Measurements from ENCODE around the gene SNX2. TPM values are rescaled to one million over a fixed set of nuclear protein-coding genes. Genes with fewer than 3 reads are reported as not detected.
A peak's percentile ranks its signal among the peaks of the same experiment; 100 is the strongest.
"Not testable (repeated sequence)": the region's sequence is repeated elsewhere in the genome, so short reads cannot be mapped to it uniquely, and the experiment has no call there.

SNX2 gene
- total RNA-seq, 1 experiment from 2014 or later = 49.1 TPM

DNA sequence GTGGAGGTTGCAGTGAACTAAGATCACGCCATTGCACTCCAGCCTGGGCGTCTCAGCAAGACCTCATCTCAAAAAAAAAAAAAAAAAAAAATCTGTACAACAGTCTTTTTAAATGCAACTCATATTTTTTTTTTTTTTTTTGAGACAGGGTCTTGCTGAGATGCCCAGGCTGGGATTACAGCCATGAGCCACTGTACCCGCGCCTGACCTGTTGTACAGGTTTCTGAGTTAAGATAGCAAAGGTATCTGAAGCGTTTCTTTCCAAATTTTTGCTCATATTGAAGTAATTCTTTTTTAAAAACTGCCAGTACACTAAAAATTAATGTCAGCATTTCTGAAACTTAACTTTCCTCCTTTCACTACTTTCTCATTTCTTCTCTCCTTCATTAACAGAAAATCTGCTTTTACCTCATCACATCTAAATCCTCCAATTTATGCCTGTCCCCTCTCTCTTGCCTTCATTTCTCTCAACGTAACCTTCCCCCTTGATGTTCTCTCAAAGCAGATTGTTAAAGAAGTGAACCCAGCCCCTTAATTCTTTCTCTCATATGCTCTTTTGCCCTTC is 67.2 kb downstream of the SNX2 start:
- no peak for DNase-seq (ENCODE audit: low read depth)

DNA sequence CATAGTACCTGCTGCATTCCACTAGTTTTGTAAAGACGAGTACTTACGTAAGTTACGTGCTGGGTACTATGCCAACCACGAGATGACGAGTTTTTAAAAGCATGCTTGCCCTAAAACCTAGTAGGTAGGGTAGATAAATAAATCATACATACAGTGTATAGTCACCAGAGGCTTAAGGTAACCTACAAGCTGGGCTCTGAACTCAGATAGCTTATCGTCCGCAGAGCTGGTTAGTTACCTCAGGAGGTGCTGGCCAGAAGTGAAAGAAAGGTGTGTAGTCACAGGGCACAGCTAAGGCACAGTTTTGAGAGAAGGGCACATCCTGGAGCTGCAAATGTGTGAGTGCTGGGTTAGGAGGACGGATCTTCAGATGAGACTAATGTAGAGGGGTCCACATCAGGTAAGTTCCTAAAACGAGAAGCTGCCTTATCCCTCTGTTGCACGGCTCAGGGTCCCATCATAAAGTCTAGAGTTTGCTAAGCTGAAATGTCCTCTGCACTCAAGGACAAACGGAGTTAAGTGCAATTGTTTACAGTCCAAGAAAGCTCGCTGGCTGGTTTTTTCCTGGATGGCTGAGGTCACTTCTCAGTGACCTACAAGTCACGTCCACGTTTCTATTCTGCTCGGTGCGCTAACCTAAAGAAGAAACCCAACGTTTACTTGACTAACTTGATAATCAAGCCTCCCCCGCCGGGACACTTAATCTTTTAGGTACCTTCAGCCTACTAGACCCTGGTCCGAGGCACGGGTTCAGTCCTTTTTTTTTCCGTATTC is 69.4 kb downstream of the SNX2 start:
- DNase-seq (ENCODE audit: low read depth) = peak; percentile 5

DNA sequence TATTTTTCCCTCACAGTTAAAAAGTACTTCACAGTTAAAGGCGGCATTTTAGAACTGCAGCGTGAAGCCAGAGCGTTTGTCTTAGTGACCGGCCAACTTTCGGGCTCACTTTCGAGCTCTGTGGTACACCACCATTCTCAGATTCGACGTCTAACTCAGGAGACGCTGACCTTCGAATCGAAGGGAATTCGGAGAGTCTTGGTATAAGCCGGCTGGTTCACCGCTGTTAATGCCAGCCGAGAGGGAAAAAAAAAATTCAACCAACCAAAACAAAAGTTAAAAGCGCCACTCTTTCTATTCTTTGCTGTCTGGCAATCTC is 70.0 kb downstream of the SNX2 start:
- DNase-seq (ENCODE audit: low read depth) = no peak

DNA sequence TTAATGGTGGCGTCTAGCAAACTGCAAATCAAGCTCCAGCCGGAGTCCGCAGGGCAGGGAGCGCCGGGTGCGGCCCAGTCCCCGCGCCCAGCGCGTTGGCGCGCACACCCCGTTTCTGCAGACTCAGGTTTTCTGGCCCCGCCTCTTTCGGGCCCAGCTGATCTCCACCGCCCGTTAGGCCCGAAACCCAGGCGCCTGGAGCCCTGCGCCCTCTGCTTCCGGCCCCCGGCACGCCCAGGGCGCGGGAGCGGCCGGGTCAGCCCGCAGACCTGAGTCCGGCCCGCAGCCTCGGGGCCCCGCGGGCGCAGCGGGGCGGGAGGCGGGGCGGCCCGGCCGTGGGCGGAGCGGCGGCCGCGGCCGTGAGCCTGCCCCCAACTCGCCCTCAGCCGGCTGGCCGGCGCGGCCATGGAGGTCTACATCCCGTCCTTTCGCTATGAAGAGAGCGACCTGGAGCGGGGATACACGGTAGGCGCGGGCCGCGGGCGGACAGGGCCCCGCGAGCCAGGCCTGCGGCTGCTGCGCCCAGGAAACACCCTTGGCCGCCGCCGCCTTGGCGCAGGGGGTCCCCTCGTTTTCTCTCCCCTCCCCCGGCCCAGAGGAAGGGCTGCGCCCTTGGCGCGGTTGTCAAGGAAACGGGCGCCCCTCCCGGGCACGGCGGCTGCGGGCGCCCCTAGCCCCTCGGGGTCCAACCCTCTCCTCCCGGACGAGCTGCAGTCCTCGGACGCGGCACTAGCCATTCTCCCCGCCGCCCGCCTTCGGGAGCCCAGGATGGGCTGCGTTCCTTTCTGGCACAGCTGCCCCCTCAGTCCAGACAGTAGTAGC is 70.6 kb downstream of the SNX2 start, which contains the start of gene SNX24:
TSS of gene SNX24 (plus strand) at position 385 of the 822 bp plus-strand sequence. CDS start at position 406, 21 bp downstream.
- DNase-seq (ENCODE audit: low read depth) = peak; percentile 68

DNA sequence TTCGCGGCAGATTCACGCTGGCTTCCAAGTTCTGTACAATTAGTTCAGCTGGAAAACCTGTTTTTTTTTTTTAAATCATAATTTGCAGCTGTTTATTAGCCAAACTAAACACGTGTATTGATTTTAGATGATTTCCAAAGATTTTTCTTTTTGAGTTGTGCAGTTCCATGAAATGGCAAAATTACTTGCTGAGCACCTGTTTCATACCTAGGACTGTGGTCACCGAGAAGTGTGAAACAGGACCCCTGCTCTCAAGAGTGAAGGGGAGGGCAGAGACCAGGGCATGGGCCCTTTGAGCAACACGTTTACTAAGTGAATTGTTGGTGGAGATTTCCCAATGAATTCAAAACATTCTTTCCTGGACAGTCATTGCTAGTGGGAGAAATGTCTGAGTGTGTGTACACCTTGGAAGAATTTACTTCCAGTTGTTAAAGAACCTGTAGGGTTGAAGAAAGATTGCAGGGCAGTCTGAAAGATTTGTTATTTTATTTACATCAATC is 71.2 kb downstream of the SNX2 start:
- peak; percentile 47 for DNase-seq (ENCODE audit: low read depth)

DNA sequence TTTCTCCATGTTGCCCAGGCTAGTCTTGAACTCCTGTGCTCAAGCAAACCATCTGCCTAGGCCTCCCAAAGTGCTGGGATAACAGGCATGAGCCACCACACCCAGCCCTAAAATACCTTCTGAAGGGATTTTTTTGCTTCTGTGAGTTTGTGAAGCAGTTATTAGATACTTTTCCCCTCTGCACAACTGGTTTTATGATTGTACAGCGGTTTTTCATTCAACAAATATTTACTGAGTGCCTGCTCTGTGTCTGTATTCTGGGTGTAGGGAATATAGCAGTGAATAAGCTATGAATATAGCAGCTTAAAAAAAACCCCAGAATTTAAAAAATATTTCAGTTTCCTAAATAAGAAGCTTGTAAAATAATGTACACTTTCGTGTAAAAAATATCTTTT is 72.8 kb downstream of the SNX2 start:
- no peak for DNase-seq (ENCODE audit: low read depth)

DNA sequence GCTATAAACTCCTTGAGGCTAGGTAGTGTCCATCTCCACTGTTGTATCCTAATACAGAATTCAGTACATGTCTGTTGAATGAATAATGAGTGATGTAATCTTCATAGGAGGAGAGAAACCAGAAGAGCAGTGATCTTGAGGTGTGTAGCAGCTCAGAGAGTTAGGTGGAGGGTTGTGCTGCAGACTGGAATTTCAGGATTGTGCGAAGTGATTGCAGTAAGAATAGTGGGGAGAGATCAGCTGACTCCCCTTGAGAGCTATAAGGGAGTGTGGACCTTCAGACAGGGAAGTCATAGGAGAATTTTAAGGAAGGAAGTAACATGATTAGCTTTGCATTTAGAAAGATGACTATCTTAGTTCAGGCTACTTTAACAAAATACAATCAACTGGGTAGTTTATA is 74.9 kb downstream of the SNX2 start:
- DNase-seq (ENCODE audit: low read depth) = no peak

DNA sequence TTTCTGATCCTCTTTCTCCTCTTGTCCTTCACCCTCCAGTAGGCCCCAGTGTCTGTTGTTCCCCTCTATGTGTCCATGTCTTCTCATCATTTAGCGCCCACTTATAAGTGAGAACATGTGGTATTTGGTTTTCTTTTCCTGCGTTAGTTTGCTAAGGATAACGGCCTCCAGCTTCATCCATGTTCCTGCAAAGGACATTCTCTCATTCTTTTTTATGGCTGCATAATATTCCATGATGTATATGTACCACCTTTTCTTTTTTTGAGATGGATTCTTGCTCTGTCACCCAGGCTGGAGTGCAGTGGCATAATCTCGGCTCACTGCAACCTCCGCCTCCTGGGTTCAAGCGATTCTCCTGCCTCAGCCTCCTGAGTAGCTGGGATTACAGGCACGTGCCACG is 82.7 kb downstream of the SNX2 start:
- DNase-seq (ENCODE audit: low read depth) = not testable (repeated sequence)

DNA sequence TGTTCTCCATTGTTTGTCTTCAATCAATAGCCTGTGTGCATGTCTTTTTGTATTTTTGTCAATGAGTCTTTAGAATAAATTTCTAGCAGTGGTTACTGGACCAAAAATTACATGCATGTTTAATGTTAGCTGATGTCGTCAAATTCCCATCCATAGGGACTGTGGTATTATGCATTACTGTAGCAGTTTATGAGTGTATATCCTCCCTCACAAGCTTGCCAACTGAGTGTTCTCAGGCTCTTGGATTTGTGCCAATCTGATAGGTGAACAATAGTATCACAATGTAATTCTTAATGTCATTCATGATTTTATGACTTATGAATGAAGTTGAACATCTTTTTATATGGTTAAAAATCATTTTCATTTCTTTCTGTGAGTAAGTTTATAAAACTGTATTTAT is 83.6 kb downstream of the SNX2 start:
- no peak for DNase-seq (ENCODE audit: low read depth)

DNA sequence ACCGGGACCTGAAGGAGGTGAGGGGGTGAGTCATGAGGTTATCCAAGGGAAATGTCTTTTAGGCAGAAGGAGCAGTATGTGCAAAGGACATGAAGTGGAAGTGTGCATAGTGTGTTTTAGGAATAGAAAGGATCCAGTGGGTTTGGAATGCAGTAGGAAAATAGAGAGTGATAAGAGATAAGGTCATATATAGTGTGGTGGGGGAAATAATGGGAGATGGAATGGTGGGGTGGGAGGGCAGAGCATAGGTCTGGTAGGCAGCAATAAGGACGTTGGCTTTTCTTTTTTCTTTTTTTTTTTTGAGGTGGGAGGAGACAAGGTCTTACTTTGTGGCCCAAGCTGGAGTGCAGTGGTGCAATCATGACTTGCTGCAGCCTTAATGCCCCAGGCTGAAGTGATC is 88.4 kb downstream of the SNX2 start:
- DNase-seq (ENCODE audit: low read depth) = no peak

DNA sequence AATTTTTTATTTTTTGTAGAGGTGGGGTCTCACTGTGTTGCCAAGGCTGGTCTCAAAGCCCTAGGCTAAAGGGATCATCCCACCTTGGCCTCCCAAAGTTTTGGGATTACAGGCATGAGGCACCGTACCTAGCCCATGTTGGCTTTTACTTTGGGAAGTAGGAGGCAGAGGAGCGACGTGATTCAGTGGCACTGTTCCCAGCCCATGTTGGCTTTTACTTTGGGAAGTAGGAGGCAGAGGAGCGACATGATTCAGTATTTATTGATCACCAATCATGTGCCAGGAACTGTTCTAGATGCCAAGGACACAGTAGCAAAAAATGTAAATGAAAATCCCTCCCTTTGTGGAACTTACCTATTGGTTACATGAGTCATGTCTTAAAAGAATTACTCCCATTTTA is 88.8 kb downstream of the SNX2 start:
- no peak for DNase-seq (ENCODE audit: low read depth)

DNA sequence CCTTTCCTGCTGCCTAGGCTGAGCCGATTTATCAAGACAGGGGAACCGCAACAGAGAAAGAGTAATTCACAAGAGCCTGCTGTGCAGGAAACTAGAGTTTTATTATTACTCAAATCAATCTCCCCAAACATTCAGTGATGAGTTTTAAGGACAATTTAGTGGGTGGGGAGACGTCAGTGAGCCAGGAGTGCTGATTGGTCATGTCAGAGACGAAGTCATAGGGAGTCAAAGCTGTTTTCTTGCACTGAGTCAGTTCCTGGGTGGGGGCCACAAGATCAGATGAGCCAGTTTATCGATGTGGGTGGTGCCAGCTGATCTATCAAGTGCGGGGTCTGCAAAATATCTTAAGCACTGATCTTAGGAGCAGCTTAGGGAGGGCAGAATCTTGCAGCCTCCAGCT is 89.5 kb downstream of the SNX2 start:
- no peak for DNase-seq (ENCODE audit: low read depth)

DNA sequence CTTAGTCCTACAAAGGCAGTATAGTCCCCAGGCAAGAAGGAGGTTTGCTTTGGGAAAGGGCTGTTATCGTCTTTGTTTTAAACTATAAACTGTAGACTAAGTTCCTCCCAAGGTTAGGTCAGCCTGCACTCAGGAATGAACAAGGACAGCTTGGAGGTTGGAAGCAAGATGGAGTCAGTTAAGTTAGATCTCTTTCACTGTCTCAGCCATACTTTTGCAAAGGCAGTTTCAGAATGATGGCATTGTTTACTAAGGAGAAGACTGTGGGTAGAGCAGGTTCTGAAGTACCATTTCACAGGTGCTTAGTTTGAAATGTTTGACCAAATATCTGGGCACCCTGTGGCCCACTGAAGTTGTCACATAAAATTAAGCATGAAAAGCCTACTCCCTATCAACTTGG is 90.0 kb downstream of the SNX2 start:
- DNase-seq (ENCODE audit: low read depth) = no peak

DNA sequence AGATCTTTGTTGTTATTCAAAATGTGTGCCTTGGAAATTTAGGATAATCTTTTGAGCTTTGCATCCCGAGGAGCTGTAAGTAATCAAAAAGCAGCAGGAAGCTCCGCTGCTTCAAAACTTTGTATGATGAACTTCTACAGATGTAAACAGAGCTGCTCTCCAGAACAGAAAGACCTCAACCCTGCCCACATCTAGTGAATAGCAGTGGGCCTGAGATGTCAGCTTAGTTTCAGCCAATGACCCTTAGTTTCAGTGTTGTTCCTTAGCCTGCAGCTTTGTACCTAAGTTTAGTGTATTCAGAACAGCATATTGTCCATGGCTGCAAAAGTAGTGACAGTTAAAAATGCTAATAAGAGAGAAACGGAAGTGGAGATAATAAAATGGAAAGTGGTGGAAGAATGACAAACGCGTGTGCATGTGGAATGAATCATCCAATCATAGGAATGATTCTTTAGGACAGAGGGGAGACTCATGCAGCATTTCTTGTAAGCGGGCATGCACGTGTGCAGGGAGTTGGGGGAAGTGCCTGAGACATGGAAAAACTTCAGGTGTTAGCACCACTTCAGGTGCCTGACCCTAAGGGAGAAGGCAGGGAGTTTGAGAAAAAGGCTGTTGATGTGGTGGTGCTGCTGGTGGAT is 95.5 kb downstream of the SNX2 start:
- peak; percentile 24 for DNase-seq (ENCODE audit: low read depth)

DNA sequence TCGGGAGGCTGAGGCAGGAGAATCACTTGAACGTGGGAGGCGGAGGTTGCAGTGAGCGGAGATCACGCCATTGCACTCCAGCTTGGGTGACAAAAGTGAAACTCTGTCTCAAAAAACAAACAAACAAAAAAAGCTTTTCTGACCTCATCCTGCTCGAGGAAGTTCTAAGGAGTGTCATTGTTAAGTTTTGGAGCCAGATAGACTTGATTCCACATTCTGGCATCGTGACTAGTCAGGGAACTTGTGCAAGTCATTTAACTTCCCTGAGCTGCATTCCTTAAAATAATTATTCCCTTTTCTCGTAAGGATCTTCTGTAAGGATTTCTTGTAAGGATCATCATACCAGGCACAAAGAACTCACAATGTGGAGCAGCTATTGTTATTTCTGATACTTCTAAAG is 96.8 kb downstream of the SNX2 start:
- DNase-seq (ENCODE audit: low read depth) = no peak

DNA sequence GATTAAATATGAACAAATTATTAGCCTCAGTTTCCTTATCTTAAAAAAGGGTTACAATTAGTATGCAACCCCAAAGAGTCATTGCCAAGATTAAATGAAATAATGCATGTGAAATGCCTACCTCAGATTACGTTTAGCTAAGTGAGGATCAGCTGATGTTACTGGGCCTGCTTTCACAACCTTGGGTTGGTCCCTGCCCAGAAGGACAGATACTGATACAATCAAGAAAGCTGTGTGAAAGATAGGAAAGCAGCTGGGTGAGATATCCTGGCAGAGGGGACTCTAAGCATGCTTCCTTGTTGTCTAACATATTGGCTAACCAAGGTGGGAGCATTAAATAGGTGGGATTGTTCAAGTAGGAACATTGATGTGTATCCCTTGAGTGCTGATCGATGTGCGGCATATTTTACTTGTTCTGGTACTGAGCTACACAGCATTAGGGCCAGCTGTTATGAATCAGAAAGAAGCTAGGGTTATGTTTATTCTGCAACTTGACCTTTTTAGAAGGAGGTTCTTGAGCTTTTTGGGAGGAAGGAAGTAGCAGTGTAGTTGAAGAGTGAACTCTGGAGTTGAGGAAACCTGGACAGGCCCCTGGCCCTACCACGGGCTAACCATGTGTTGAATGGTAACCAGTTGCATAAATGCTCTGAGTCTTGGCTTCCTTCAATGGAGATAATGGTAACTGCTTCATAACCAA is 99.4 kb downstream of the SNX2 start:
- DNase-seq (ENCODE audit: low read depth) = peak; percentile 9

DNA sequence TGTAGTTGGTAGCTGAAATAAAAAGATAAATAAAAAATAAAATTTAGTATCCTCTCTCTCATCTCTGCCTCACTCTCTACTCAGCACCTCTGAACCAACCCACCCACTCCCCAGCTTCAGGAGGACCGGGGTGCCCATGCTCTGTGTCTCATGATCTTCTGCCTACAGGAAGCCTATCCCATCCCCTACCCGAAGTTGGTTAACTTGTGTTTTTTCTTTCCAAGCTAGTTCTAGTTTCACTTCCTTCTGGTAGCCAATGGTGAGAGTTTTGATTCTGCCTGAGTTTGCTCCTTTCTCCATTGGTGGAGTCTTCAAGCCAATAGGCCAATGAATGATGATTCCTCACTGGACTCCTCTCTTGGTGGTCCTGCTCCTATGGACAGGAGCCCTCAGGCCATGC is 102.6 kb downstream of the SNX2 start:
- DNase-seq (ENCODE audit: low read depth) = no peak

DNA sequence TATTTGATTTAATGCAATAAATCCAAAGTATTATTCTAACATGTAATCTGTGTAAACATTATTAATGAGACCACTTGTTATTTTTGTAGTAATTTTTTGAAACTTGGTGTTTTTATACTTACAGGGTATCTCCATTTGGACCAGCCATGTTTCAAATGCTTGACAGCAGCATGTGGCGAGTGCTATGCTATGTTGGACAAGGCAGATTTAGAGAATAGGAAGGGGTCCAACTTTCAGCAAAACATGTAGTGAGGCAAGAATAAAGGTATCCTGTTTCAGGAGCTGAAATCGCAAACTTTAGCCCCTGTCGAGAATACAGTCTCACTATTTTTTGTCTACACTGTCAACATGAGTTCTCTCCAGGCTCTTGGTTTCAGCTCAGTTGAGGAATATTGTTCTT is 104.2 kb downstream of the SNX2 start:
- no peak for DNase-seq (ENCODE audit: low read depth)
